G401.6 (cell line): Measurements from ENCODE around the gene FAM3C.
"Not testable (repeated sequence)": the region's sequence is repeated elsewhere in the genome, so short reads cannot be mapped to it uniquely, and the experiment has no call there.

Experiments
- FAIRE-seq: peaks from 2 replicates; lab custom pipeline; 2012; peaks lifted over from hg19 to GRCh38; lab: Jason Lieb, UNC

FAM3C gene

GRCh38 chr7:121330053-121330833 lies 65.9 kb downstream of the FAM3C start:
- no peak for FAIRE-seq

DNA sequence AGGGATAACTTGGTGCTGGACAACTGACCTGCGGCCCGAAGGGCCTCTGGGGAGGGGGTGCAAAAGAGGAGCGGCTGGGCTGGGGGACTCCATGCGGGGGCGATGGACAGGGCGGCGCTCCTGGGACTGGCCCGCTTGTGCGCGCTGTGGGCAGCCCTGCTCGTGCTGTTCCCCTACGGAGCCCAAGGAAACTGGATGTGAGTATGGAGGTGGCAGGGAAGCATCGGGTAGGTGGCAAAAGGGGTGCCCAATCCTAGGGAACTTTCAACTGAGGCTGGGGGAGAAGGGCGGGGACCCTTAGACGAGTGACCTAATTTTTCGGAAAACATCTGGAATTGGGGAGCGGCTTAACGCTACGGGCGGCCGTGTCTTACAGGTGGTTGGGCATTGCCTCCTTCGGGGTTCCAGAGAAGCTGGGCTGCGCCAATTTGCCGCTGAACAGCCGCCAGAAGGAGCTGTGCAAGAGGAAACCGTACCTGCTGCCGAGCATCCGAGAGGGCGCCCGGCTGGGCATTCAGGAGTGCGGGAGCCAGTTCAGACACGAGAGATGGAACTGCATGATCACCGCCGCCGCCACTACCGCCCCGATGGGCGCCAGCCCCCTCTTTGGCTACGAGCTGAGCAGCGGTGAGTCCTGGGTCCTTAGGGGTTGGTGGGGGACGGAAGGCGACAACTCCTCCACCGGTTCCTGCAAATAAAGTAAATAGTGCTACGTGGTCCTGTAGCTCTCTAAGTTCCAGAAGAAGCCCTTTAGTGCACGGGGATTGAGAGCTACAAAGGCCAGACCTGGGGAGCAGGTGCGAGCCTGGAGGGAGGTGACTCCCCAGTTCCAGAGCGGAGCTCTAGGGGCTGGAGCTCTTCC lies 66.7 kb downstream of the FAM3C start:
- FAIRE-seq, result no peak

GRCh38 chr7:121328508-121329190 lies 67.5 kb downstream of the FAM3C start, which contains the start of gene WNT16:
WNT16 (plus strand) TSS chr7:121329000; CDS start chr7:121329293, 293 bp downstream.
- FAIRE-seq, result no peak

GRCh38 chr7:121327671-121328070 lies 68.4 kb downstream of the FAM3C start:
- FAIRE-seq, result no peak

DNA sequence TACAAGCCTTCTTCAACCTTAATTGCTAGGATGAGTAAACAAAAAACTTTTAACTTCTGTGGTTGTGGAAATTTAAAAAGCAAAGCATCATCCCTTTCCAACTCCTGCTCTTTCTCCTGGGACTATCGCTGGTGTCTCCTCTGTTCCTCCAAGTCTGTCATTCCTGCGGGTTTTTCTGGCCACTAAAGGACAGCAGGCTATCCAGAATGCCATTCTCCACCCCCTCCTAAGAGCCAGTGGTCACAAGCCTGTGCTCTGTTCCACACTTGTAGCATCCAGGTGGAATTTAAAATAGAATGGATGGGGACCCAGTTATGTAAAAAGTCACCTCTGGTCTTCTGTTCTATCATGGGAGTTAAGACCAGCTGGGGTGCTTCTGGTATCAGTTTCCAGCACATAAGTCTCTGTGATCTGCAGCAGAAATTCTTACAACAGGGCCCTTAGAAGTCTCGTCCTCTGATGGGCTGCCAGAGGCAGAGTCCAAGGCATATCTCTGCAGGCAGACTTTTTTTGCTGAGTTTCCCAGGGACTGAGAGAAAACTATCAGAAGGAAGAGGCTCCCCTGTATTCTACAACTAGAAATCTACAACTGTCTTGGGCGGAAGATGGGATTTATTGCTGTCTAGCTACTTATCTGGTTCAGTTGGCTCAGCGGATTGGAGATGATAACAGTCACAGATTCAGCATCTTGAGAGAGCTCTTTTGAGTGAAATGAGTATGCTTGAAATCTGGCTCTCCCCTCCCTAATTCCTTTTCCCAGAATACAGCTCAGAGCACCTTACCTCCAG lies 72.4 kb downstream of the FAM3C start:
- no peak for FAIRE-seq

DNA sequence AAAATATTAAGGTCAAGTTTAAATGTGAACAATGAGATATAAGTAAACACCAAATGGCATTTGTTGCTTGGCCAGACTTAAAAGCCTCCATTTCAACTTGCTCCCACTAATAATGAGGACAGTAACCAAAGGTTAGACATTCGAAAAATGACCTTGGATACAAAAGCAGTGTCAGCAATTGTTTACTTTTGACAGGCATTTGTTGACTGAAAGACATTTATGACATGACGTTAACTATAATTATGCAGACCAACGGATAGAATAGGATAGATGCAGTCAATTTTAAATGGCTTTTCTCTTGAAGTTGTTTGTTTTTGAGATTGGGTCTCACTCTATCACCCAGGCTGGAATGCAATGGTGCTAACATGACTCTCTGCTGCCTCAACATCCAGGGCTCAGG lies 73.6 kb downstream of the FAM3C start:
- no peak for FAIRE-seq

DNA sequence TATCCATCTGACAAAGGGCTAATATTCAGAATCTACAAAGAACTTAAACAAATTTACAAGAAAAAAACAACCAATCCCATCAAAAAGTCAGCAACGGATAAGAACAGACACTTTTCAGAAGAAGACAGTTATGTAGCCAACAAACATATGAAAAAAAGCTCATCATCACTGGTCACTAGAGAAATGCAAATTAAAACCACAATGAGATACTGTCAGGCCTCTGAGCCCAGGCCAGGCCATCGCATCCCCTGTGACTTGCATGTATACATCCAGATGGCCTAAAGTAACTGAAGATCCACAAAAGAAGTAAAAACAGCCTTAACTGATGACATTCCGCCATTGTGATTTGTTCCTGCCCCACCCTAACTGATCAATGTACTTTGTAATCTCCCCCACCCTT lies 80.9 kb downstream of the FAM3C start:
- FAIRE-seq, result not testable (repeated sequence)

DNA sequence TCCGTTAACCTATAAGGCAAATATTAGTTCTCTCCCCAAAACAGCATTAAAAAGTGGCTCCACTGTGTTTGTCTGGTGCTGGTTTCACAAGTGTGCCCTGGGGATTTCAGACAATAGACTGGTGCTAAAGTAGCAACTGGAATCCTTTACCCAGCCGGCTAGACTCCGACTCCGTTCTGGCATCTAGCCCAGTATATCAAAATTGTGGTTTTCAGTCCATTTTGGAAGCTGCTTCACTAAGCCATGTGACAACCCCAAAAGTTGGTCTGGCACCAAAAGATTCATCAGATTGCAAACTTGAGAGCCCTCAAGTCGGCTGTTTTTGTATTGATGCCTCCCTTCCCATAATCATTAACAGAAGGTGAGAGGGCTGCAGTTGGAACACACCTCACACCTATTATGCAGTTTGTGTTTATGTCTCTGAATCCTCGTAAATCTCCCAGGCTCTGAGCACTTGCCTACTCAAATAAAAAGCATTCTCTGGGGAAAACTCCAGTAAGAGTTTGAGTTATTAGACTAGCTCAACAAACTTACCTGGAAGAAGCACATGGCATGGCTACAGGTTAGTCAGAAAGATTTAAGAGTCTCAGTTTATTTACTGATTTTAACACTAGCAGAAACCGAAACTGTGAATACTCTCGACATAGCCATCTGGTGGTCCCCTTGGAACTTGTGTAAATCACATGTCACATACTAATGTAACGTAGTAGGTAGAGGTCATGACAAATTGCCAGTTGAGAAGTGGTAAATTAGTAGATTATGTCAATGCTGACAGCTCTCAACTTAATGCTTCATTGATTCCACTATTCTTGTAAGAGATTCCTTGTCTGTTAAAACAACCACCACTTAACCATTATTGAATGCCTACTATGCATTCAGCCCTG lies 82.1 kb downstream of the FAM3C start:
- no peak for FAIRE-seq

DNA sequence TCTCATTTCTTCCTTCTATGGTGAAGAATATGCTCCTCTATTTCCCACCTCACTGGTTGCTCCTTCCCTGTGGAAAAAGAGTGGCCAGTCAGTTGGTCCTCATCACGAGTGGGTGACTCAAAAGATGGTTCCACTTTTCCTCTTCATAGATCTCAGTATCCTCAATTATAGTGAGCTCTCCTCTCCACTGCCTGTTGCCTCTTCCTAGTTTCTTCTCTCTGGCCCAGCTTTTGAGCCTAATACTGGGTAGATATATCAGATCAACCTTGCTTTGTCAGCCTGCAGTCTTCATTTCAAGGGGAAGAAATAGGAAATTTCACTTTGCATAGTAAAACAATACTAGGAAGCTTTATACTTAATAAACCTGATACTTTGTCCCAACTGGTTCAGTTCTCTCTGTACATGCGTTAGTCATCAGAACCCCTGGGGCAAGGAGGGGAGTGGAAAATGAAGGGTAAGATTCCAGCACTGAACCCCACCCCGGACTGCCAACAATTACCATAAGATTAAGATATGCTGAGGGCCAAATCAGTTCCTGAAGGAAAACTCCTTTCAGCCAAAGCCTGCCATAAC lies 82.8 kb downstream of the FAM3C start:
- FAIRE-seq, result no peak

GRCh38 chr7:121307021-121307574 lies 89.0 kb downstream of the FAM3C start:
- FAIRE-seq, result no peak

- FAIRE-seq, result no peak
These were observed 89.5 kb downstream of the FAM3C start for GRCh38 chr7:121306565-121306964.

- FAIRE-seq, result no peak
These were observed 91.0 kb downstream of the FAM3C start for GRCh38 chr7:121305109-121305508.

DNA sequence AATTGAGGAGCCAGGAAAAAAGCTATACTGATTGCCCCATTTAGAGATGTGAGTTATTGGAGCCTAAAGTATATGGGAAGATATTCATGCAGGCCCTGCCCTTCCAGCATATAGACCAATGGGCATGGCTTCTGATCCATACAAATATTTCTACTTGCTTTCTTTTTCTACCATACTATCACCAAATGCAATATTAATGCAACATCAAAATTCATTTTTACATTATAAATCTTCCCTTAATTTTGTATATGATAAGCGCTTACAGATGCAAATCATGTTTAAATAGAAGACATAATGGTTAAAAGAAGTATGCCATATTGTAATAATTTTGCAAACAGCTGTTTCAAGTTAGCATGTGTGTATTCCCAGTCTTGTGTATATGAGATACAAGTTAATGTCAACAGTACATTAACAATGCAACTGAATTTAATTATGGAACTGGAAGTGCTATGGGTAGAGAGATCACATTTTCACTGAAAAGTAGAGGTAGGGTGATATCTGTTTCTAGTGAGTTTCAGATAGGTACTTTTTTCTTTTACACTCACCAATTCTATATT lies 91.9 kb downstream of the FAM3C start:
- FAIRE-seq, result no peak

GRCh38 chr7:121303422-121304101 lies 92.5 kb downstream of the FAM3C start:
- FAIRE-seq, result no peak

DNA sequence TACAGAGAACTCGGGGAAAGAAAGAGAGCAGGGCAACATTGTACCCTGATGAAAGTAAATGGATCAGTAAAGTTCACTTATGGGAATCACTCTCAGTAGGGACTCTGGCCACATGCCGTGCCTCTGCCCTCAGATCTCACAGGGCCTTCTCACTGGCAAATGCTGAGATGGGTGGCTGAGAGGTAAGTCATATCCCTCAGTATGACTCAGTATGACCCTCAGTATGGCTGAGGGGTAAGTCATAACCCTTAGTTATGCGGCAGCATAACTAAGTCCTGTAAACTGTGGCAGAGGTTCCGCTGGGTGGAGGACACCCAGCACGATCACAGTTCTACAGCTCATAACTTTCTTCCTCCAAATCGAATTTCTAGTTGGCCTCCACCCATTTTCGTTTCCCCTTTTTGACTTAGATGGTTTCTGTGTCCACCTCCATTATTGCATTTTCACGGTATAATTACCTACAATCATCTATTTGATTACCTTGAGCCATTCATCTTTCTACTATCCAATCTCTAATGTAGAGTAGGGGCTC lies 93.8 kb downstream of the FAM3C start:
- no peak for FAIRE-seq

- no peak for FAIRE-seq
These were observed 94.5 kb downstream of the FAM3C start for GRCh38 chr7:121301446-121302213.

GRCh38 chr7:121300685-121301420 lies 95.3 kb downstream of the FAM3C start:
- no peak for FAIRE-seq
